SK-N-SH (cell line): ENCODE measurements around the gene LRRC45.

Source experiments
- CTCF ChIP-seq: fragments of 200-600 bp; sonication (generic); IDR thresholded peaks from 2 replicates; pipeline ENCODE4 v1.6.1; 2017; ENCODE audit warnings: antibody characterized with exemption, mild to moderate bottlenecking, moderate library complexity
- EZH2phosphoT487 ChIP-seq: fragments of 200-600 bp; sonication (generic); IDR thresholded peaks from 2 replicates; pipeline ENCODE4 v1.6.1; 2017; ENCODE audit warnings: low read depth, mixed run types, mild to moderate bottlenecking, antibody characterized with exemption, moderate library complexity, borderline replicate concordance
- GABPA ChIP-seq: IDR thresholded peaks from 2 replicates; pipeline ENCODE4 v1.4.0; 2012; ENCODE audit warnings: low read depth, mild to moderate bottlenecking
- JUND ChIP-seq: IDR thresholded peaks from 2 replicates; pipeline ENCODE4 v1.4.0; 2012
- MAX ChIP-seq: IDR thresholded peaks from 2 replicates; pipeline ENCODE4 v1.4.0; 2012; ENCODE audit warnings: low read depth
- MXI1 ChIP-seq: IDR thresholded peaks from 2 replicates; pipeline ENCODE4 v1.6.1; 2012; ENCODE audit warnings: mild to moderate bottlenecking, low read depth, low read length, improper control_type of control experiment
- NRF1 ChIP-seq: IDR thresholded peaks from 2 replicates; pipeline ENCODE4 v1.6.1; 2012; ENCODE audit warnings: low read depth, mild to moderate bottlenecking, low read length
- RAD21 ChIP-seq: IDR thresholded peaks from 2 replicates; pipeline ENCODE4 v1.6.1; 2012; ENCODE audit warnings: mild to moderate bottlenecking, low read length
- SIN3A ChIP-seq: IDR thresholded peaks from 2 replicates; pipeline ENCODE4 v1.6.1; 2012; ENCODE audit warnings: low read depth, mild to moderate bottlenecking, low read length, moderate library complexity, borderline replicate concordance
- TAF1 ChIP-seq: IDR thresholded peaks from 2 replicates; pipeline ENCODE4 v1.6.1; 2012; ENCODE audit warnings: low read depth, mild to moderate bottlenecking, low read length, moderate library complexity, borderline replicate concordance
- USF2 ChIP-seq: fragments of 150-350 bp; IDR thresholded peaks from 2 replicates; pipeline ENCODE4 v1.6.1; 2017; ENCODE audit warnings: antibody characterized with exemption, low read length, low read depth, borderline replicate concordance
- YY1 ChIP-seq: IDR thresholded peaks from 2 replicates; pipeline ENCODE4 v1.4.0; 2012; ENCODE audit warnings: low read depth, mild to moderate bottlenecking
- TF ChIP-seq, protein P1 (sequence below): IDR thresholded peaks from 2 replicates; pipeline ENCODE4 v1.4.0; 2012; ENCODE audit warnings: low read depth, borderline replicate concordance
- TF ChIP-seq, protein P2 (sequence below): IDR thresholded peaks from 2 replicates; pipeline ENCODE4 v1.6.1; 2012; ENCODE audit warnings: mild to moderate bottlenecking, low read depth, low read length, moderate library complexity

- TF ChIP-seq, protein P1, sequence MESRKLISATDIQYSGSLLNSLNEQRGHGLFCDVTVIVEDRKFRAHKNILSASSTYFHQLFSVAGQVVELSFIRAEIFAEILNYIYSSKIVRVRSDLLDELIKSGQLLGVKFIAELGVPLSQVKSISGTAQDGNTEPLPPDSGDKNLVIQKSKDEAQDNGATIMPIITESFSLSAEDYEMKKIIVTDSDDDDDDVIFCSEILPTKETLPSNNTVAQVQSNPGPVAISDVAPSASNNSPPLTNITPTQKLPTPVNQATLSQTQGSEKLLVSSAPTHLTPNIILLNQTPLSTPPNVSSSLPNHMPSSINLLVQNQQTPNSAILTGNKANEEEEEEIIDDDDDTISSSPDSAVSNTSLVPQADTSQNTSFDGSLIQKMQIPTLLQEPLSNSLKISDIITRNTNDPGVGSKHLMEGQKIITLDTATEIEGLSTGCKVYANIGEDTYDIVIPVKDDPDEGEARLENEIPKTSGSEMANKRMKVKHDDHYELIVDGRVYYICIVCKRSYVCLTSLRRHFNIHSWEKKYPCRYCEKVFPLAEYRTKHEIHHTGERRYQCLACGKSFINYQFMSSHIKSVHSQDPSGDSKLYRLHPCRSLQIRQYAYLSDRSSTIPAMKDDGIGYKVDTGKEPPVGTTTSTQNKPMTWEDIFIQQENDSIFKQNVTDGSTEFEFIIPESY = no peak
- TF ChIP-seq RAD21 (no peak), CTCF (no peak), TAF1 (no peak), JUND (no peak), MXI1 (no peak), YY1 (no peak), GABPA (no peak), MAX (no peak), SIN3A (no peak), NRF1 (no peak), USF2 (no peak), EZH2phosphoT487 (no peak)
- TF ChIP-seq, protein P2, sequence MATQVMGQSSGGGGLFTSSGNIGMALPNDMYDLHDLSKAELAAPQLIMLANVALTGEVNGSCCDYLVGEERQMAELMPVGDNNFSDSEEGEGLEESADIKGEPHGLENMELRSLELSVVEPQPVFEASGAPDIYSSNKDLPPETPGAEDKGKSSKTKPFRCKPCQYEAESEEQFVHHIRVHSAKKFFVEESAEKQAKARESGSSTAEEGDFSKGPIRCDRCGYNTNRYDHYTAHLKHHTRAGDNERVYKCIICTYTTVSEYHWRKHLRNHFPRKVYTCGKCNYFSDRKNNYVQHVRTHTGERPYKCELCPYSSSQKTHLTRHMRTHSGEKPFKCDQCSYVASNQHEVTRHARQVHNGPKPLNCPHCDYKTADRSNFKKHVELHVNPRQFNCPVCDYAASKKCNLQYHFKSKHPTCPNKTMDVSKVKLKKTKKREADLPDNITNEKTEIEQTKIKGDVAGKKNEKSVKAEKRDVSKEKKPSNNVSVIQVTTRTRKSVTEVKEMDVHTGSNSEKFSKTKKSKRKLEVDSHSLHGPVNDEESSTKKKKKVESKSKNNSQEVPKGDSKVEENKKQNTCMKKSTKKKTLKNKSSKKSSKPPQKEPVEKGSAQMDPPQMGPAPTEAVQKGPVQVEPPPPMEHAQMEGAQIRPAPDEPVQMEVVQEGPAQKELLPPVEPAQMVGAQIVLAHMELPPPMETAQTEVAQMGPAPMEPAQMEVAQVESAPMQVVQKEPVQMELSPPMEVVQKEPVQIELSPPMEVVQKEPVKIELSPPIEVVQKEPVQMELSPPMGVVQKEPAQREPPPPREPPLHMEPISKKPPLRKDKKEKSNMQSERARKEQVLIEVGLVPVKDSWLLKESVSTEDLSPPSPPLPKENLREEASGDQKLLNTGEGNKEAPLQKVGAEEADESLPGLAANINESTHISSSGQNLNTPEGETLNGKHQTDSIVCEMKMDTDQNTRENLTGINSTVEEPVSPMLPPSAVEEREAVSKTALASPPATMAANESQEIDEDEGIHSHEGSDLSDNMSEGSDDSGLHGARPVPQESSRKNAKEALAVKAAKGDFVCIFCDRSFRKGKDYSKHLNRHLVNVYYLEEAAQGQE = no peak
Observed at GRCh38 chr17:82050152-82050760, 27.2 kb downstream of the LRRC45 start.
